ENCODE data around the gene FNTB. TPM values are rescaled to one million over a fixed set of nuclear protein-coding genes. Genes with fewer than 3 reads are reported as not detected.

Gene FNTB
- total RNA-seq, 1 experiment from 2014 or later, result 20.7 TPM

GRCh38 chr14:65006261-65006721, 19.6 kb downstream of the FNTB start:
- no peak for DNase-seq

More at GRCh38 chr14:65006261-65006721, 19.6 kb downstream of the FNTB start:
- Histone ChIP-seq H3K79me2 (ENCODE audit: insufficient read depth, low read length) (no peaks in the 10 kb centered on the region), H2BK120ac (ENCODE audit: low read depth, low read length, poor library complexity, severe bottlenecking) (no peak overlapping the region), H4K91ac (ENCODE audit: insufficient read length, low read depth, low read length) (no peak overlapping the region), H3K27ac (ENCODE audit: insufficient read length, low read depth, low read length) (no peak overlapping the region), H3K9me3 (ENCODE audit: control insufficient read depth, low read depth, low read length) (no peaks in the 10 kb centered on the region), H3T11ph (ENCODE audit: low read length) (no peak overlapping the region), H3K4ac (ENCODE audit: low read depth, low read length) (no peak overlapping the region), H2BK20ac (ENCODE audit: low read depth, low read length, poor library complexity, severe bottlenecking) (no peak overlapping the region), H2BK15ac (ENCODE audit: low read depth, low read length) (no peak overlapping the region; the same call in 1 of the 2 replicates), H4K8ac (replicated peaks; ENCODE audit: insufficient read length, low read depth, low read length) (no peak overlapping the region), H3K56ac (ENCODE audit: insufficient read length, low read depth, low read length) (no peak overlapping the region), H2AK5ac (ENCODE audit: insufficient read length, low read length) (no peak overlapping the region), H3K18ac (ENCODE audit: insufficient read length, low read depth, low read length) (no peak overlapping the region), H3K79me1 (ENCODE audit: insufficient read depth, low read depth, low read length, poor library complexity, severe bottlenecking) (no peaks in the 10 kb centered on the region), H2AFZ (ENCODE audit: low read length) (no peak overlapping the region), H4K20me1 (ENCODE audit: control insufficient read depth, insufficient read depth, insufficient read length) (no peaks in the 10 kb centered on the region), H3K23me2 (ENCODE audit: insufficient read length, low read depth, low read length, poor library complexity, severe bottlenecking) (no peaks in the 10 kb centered on the region), H2BK12ac (ENCODE audit: insufficient read length, low read depth, low read length) (no peak overlapping the region), H3K9ac (ENCODE audit: extremely low read depth, insufficient read length, low read length) (no peak overlapping the region), H3K23ac (ENCODE audit: insufficient read length, low read depth, low read length) (no peak overlapping the region), H3K4me2 (ENCODE audit: insufficient read depth, insufficient read length, low read length) (no peak overlapping the region), H3K4me1 (ENCODE audit: insufficient read depth, low read length) (peaks cover 4% of the 10 kb centered on the region; the same call in 1 of the 2 replicates), H2BK5ac (ENCODE audit: insufficient read length, low read length) (no peak overlapping the region), H3K27me3 (ENCODE audit: insufficient read depth, low read length) (no peaks in the 10 kb centered on the region), H4K5ac (ENCODE audit: insufficient read length, low read depth, low read length) (no peak overlapping the region), H3K14ac (ENCODE audit: insufficient read depth, low read length) (no peak overlapping the region)
- H3K9me3 Mint-ChIP-seq, result no peaks in the 10 kb centered on the region
- WGBS (ENCODE audit: extremely low coverage, insufficient read length, low lambda C conversion rate), result no CpG with 5 or more reads among the region's 6 CpGs
- TF ChIP-seq CTCF (conservative IDR thresholded peaks at IDR 0.05), result no peak
- peak overlapping the region in 1 of 3 experiments; percentile 90; a peak in 2 of 7 replicates for H3K27ac Mint-ChIP-seq
- peaks cover 15 to 30% of the 10 kb centered on the region in 2 experiments for H3K4me1 Mint-ChIP-seq
- H3K27me3 Mint-ChIP-seq (ENCODE audit: low read depth), result no peaks in the 10 kb centered on the region
- peaks cover 0 to 20% (median 0%) of the 10 kb centered on the region in 3 experiments; a peak in 2 of 7 replicates for H3K36me3 Mint-ChIP-seq (ENCODE audit: insufficient read depth in 1 of 3, low read depth in 3 of 3)
- no peak overlapping the region for H3K4me3 Mint-ChIP-seq

All from H9 (cell line).